GM12878 (cell line): Measurements from ENCODE around the gene REV1. TPM values are rescaled to one million over a fixed set of nuclear protein-coding genes. Genes with fewer than 3 reads are reported as not detected.

Experiments
- ATAC-seq: fragments of 200-7000 bp; cut with Tn5 transposase; 3 replicates; pipeline ENCODE4 v1.9.1; 2020; ENCODE audit warnings: mild to moderate bottlenecking, moderate library complexity
- BruUV-seq: library from RNA; stranded (reverse); fragments of 400-500 nt; replicated peaks from 2 replicates; lab custom pipeline; 2021; lab: Mats Ljungman, UMichigan
- CTCF ChIA-PET: fragments of 300-600 bp; sonication (Branson Sonifier 250); formaldehyde crosslinking; extraction: SDS; loops from one replicate; lab custom pipeline; 2021; ENCODE audit warnings: inconsistent platforms; lab: Yijun Ruan, JAX
- POLR2A ChIA-PET: fragments of 350-600 bp; formaldehyde crosslinking; extraction: SDS; loops from one replicate; lab custom pipeline; 2021; ENCODE audit warnings: inconsistent platforms; lab: Charles Lee
- RAD21 ChIA-PET: fragments of 300-600 bp; sonication (Branson Sonifier 250); formaldehyde crosslinking; loops from one replicate; lab custom pipeline; 2023; ENCODE audit warnings: antibody characterized with exemption; ENCODE audit not compliant: unreplicated experiment; lab: Charles Lee
- SMC1A ChIA-PET: fragments of 300-600 bp; sonication (Branson Sonifier 250); formaldehyde crosslinking; loops from one replicate; lab custom pipeline; 2023; ENCODE audit not compliant: unreplicated experiment, uncharacterized antibody; lab: Charles Lee
- DNase-seq: peaks from one replicate; pipeline ENCODE4 v3.0.0-alpha.2; 2011; ENCODE audit warnings: low read depth, low spot score
- FAIRE-seq: peaks from 3 replicates; lab custom pipeline; 2011; peaks lifted over from hg19 to GRCh38; lab: Jason Lieb, UNC
- H2AFZ ChIP-seq: 2 replicates; pipeline ENCODE4 v1.6.0; 2011; ENCODE audit warnings: low read depth, low read length, control low read depth; ENCODE audit not compliant: control insufficient read depth
- H3K27ac ChIP-seq: 2 replicates; pipeline ENCODE4 v1.5.1; 2011; ENCODE audit warnings: control low read depth; ENCODE audit not compliant: control insufficient read depth, insufficient read depth
- H3K27me3 ChIP-seq, 2 experiments: replicated peaks in 1 of 2; 2 replicates each; pipeline versions ENCODE4 v1.6.0 to v1.6.1; 2011; ENCODE audit warnings: low read length in 1 of 2; ENCODE audit not compliant: control insufficient read depth in 2 of 2, insufficient read depth in 2 of 2
- H3K36me3 ChIP-seq, 2 experiments: 2 replicates each; pipeline ENCODE4 v1.5.1; 2011; ENCODE audit warnings: low read length in 1 of 2; ENCODE audit not compliant: control insufficient read depth in 2 of 2, insufficient read depth in 2 of 2
- H3K4me1 ChIP-seq: 2 replicates; pipeline ENCODE4 v1.6.1; 2011; ENCODE audit warnings: mild to moderate bottlenecking, low read length, moderate library complexity, mixed read lengths; ENCODE audit not compliant: control insufficient read depth, insufficient read depth
- H3K4me2 ChIP-seq: 2 replicates; pipeline ENCODE4 v1.6.0; 2011; ENCODE audit warnings: control low read depth; ENCODE audit not compliant: control insufficient read depth, insufficient read depth
- H3K4me3 ChIP-seq: fragments of 200-600 bp; sonication (generic); 2 replicates; pipeline ENCODE4 v1.5.1; 2016
- H3K79me2 ChIP-seq: 2 replicates; pipeline ENCODE4 v1.6.0; 2011; ENCODE audit warnings: low read length; ENCODE audit not compliant: control insufficient read depth, insufficient read depth
- H3K9ac ChIP-seq: 2 replicates; pipeline ENCODE4 v1.8.0; 2011; ENCODE audit warnings: low read length, control low read depth, mixed read lengths; ENCODE audit not compliant: control insufficient read depth, insufficient read depth
- H3K9me3 ChIP-seq: replicated peaks from 3 replicates; pipeline ENCODE4 v1.5.1; 2011; ENCODE audit warnings: mild to moderate bottlenecking, low read length; ENCODE audit not compliant: control insufficient read depth, insufficient read depth
- H4K20me1 ChIP-seq: 2 replicates; pipeline ENCODE4 v1.6.0; 2011; ENCODE audit not compliant: control insufficient read depth, insufficient read depth
- CREB1 ChIP-seq: IDR thresholded peaks from 2 replicates; pipeline ENCODE4 v1.6.1; 2012; ENCODE audit warnings: low read depth, mild to moderate bottlenecking, inconsistent platforms
- HDAC6 ChIP-seq: fragments of 200-600 bp; sonication (generic); IDR thresholded peaks from one replicate; pipeline ENCODE4 v1.8.0; 2017; ENCODE audit warnings: antibody characterized with exemption; ENCODE audit not compliant: unreplicated experiment
- IKZF2 ChIP-seq, 2 experiments: fragments of 450-650 bp; IDR thresholded peaks; 2 replicates each; pipeline ENCODE4 v1.6.1; 2017; ENCODE audit warnings: mild to moderate bottlenecking in 2 of 2, moderate library complexity in 2 of 2
- IRF4 ChIP-seq: IDR thresholded peaks from 2 replicates; pipeline ENCODE4 v1.6.1; 2011; ENCODE audit warnings: low read depth, low read length
- MXI1 ChIP-seq: fragments of 150-350 bp; IDR thresholded peaks from 2 replicates; pipeline ENCODE4 v1.6.1; 2011; ENCODE audit warnings: low read depth, mild to moderate bottlenecking, inconsistent platforms, low read length, improper control_type of control experiment
- NRF1 ChIP-seq: conservative IDR thresholded peaks from 2 replicates; pipeline ENCODE4 v1.6.1; 2011; ENCODE audit warnings: mild to moderate bottlenecking, low read depth, low read length, improper control_type of control experiment
- WGBS: methylation state at CpG from one replicate; pipeline ENCODE4 v1.1.6; 2016; ENCODE audit warnings: low lambda C conversion rate; ENCODE audit not compliant: insufficient replicate concordance, insufficient coverage; ENCODE audit errors: missing lambda C conversion rate; 5-methylcytosine and 5-hydroxymethylcytosine counted together
- in situ Hi-C: fragments of 300-500 bp; cut with MboI; formaldehyde crosslinking; loops from 9 replicates; pipeline ENCODE4 v1.14.3; 2018; ENCODE audit warnings: mixed read lengths
- intact Hi-C: fragments of 100-400 bp; cut with micrococcal nuclease; formaldehyde crosslinking; loops from one replicate; pipeline ENCODE4 v1.14.2; 2022; ENCODE audit not compliant: unreplicated experiment
- polyA plus RNA-seq, 11 experiments: library from polyadenylated mRNA; depleted of rRNA in 4 of 11; unstranded in 6 of 11; stranded (reverse) in 5 of 11; fragments of >200 nt; fragmentation: Nextera tagmentation in 4 of 11; fragmentation: Illumina TruSeq in 1 of 11; extraction: Ambion mirVana in 4 of 11; extraction: Trizol in 1 of 11; gene quantifications; 1 replicate in 1 of 11; 2 replicates in 10 of 11; pipeline versions ENCODE4 v1.2.1 to v1.2.3, GENCODE V29; 2011 to 2016; ENCODE audit warnings: inconsistent platforms in 2 of 11, missing spikeins in 2 of 11, low read depth in 1 of 11
- total RNA-seq, 4 experiments: library from RNA; depleted of rRNA in 3 of 4; stranded (reverse); fragments of >200 nt in 3 of 4; fragmentation: Illumina TruSeq in 1 of 4; extraction: Trizol in 1 of 4; gene quantifications; 2 replicates each; pipeline versions ENCODE4 v1.2.1 to v1.2.3, GENCODE V29; 2013 to 2021
- TF ChIP-seq, protein P1 (sequence below): fragments of 150-350 bp; IDR thresholded peaks from 2 replicates; pipeline ENCODE4 v1.6.1; 2016; ENCODE audit warnings: low read depth, low read length

Gene REV1
- total and polyA plus RNA-seq, 10 of the 15 experiments (the other 5 are each of a cell fraction or from before 2014, with no cell fraction given), result 11.3 to 46.8 (median 29.0) TPM

DNA sequence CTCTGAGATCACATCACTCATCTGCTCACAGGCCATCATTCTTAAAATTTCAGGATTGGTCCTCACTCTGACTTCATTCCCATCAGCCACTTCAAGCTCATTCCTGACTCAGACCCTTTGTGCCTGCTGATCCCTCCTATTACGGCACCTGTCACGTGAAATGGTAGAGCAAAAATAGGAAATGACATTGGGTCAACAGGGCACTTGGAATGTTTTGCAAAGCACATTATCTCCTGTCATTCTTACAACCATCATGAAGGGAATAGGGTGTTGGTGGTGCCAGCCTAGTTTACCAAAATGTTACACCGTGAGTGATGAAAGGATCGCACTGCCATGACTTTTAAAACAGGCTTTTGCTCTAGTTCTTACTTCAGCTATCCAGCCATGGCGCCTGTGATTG, 91.5 kb downstream of the REV1 start:
- Histone ChIP-seq H3K9me3 (no peaks in the 10 kb centered on the region), H3K9ac (no peak overlapping the region), H3K36me3 (peaks cover 12 to 42% of the 10 kb centered on the region in 2 experiments), H3K4me3 (no peak overlapping the region), H4K20me1 (no peaks in the 10 kb centered on the region), H3K27me3 (no peaks in the 10 kb centered on the region), H2AFZ (no peak overlapping the region), H3K4me2 (no peak overlapping the region), H3K4me1 (no peaks in the 10 kb centered on the region), H3K79me2 (no peaks in the 10 kb centered on the region), H3K27ac (no peak overlapping the region)
- SMC1A ChIA-PET, result interaction anchor here (0.5 to 1.2 kb wide), 2 partner anchors 18 to 48 kb away, joined by 3 to 6 read pairs; no protein-coding TSS in a partner anchor
- no peak for FAIRE-seq
- BruUV-seq, result no TSS peak
- in situ Hi-C loops, result no loop called here
- ATAC-seq, result no peak
- no peak for DNase-seq
- intact Hi-C loops, result no loop called here
- TF ChIP-seq CREB1 (no peak), IRF4 (no peak)
- 97% methylated on average over 5 of the region's 5 CpGs for WGBS
- POLR2A ChIA-PET, result no interaction called here
- RAD21 ChIA-PET, result no interaction called here
- CTCF ChIA-PET, result interaction anchor here (0.9 to 1.2 kb wide), 2 partner anchors 61 to 92 kb away, joined by 3 read pairs; partner anchors contain the start of genes EIF5B and REV1

DNA sequence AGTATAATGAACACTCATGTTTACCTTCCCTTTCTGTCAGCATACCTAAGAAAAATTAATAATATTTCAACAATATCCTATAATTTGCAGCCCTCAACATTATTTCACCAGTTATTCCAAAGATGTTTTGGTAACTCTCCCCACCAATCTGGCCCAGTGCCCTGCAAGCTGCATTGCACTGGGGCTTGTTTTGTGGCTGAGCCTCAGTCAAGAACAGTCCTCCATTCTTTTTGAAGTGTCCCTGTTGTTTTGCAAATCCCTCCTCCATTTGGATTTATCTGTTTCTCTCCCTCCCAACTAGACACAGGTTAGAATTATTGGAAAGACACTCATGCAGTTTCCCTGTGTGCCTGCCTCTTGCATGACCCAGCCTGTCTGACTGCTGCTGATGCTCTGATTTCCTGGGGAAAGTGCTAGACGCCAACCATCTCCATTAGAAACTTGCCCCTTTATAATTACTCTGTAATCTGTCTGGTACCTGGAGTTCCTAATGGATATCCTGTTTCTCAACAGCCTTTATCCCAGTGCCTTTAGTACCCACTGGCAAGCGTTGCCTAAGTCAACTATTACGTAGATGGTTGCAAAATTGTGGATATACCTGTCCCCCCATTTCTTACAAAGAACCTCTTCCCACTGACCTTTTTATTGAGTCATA, 92.4 kb downstream of the REV1 start:
- intact Hi-C loops (no loop called here), in situ Hi-C loops (no loop called here)
- SMC1A ChIA-PET, result interaction anchor here (0.5 kb wide), 1 partner anchor 47 kb away, joined by 3 read pairs; no protein-coding TSS in a partner anchor
- Histone ChIP-seq H3K27me3 (no peaks in the 10 kb centered on the region), H3K36me3 (peaks cover 12 to 36% of the 10 kb centered on the region in 2 experiments), H3K27ac (no peak overlapping the region), H4K20me1 (no peaks in the 10 kb centered on the region), H2AFZ (no peak overlapping the region), H3K4me1 (no peaks in the 10 kb centered on the region), H3K4me3 (no peak overlapping the region), H3K9me3 (no peaks in the 10 kb centered on the region), H3K4me2 (no peak overlapping the region), H3K79me2 (no peaks in the 10 kb centered on the region), H3K9ac (no peak overlapping the region)
- no peak for FAIRE-seq
- ATAC-seq, result no peak
- 96% methylated on average over 3 of the region's 3 CpGs for WGBS
- POLR2A ChIA-PET, result no interaction called here
- no peak for DNase-seq
- TF ChIP-seq HDAC6 (no peak), MXI1 (no peak), IKZF2 (IDR thresholded peaks at IDR 0.05) (no peak), NRF1 (no peak)
- TF ChIP-seq, protein P1, sequence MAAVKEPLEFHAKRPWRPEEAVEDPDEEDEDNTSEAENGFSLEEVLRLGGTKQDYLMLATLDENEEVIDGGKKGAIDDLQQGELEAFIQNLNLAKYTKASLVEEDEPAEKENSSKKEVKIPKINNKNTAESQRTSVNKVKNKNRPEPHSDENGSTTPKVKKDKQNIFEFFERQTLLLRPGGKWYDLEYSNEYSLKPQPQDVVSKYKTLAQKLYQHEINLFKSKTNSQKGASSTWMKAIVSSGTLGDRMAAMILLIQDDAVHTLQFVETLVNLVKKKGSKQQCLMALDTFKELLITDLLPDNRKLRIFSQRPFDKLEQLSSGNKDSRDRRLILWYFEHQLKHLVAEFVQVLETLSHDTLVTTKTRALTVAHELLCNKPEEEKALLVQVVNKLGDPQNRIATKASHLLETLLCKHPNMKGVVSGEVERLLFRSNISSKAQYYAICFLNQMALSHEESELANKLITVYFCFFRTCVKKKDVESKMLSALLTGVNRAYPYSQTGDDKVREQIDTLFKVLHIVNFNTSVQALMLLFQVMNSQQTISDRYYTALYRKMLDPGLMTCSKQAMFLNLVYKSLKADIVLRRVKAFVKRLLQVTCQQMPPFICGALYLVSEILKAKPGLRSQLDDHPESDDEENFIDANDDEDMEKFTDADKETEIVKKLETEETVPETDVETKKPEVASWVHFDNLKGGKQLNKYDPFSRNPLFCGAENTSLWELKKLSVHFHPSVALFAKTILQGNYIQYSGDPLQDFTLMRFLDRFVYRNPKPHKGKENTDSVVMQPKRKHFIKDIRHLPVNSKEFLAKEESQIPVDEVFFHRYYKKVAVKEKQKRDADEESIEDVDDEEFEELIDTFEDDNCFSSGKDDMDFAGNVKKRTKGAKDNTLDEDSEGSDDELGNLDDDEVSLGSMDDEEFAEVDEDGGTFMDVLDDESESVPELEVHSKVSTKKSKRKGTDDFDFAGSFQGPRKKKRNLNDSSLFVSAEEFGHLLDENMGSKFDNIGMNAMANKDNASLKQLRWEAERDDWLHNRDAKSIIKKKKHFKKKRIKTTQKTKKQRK, result no peak
- CTCF ChIA-PET, result no interaction called here
- RAD21 ChIA-PET, result no interaction called here
- no TSS peak for BruUV-seq
